HEK293 (cell line): ENCODE measurements around the gene CCNK.
A peak's percentile ranks its signal among the peaks of the same experiment; 100 is the strongest.

ENCODE experiments used
- AEBP2 ChIP-seq: fragments of 450-650 bp; formaldehyde crosslinking; IDR thresholded peaks from 2 replicates; pipeline ENCODE4 v1.5.1; 2016; ENCODE audit warnings: missing biosample characterization, missing genetic modification characterization, borderline replicate concordance
- CTCF ChIP-seq: fragments of 450-650 bp; formaldehyde crosslinking; IDR thresholded peaks from 2 replicates; pipeline ENCODE4 v1.5.1; 2016; ENCODE audit warnings: missing biosample characterization, missing genetic modification characterization
- KLF10 ChIP-seq: fragments of 450-650 bp; IDR thresholded peaks from 2 replicates; pipeline ENCODE4 v1.5.1; 2018; ENCODE audit warnings: missing biosample characterization, mild to moderate bottlenecking, missing genetic modification characterization
- MEIS1 ChIP-seq: sonication (generic); formaldehyde crosslinking; IDR thresholded peaks from 2 replicates; pipeline ENCODE4 v1.8.1; 2022; ENCODE audit warnings: missing genetic modification reagents, mild to moderate bottlenecking, borderline replicate concordance
- OVOL3 ChIP-seq: fragments of 450-650 bp; formaldehyde crosslinking; IDR thresholded peaks from 2 replicates; pipeline ENCODE4 v1.5.1; 2016; ENCODE audit warnings: missing biosample characterization, missing genetic modification characterization
- RBAK ChIP-seq: fragments of 450-650 bp; formaldehyde crosslinking; IDR thresholded peaks from 2 replicates; pipeline ENCODE4 v1.5.1; 2016; ENCODE audit warnings: missing biosample characterization, missing genetic modification characterization
- ZBTB21 ChIP-seq: fragments of 450-650 bp; formaldehyde crosslinking; IDR thresholded peaks from 2 replicates; pipeline ENCODE4 v1.5.1; 2017; ENCODE audit warnings: missing biosample characterization, missing genetic modification characterization
- ZNF133 ChIP-seq: fragments of 450-650 bp; formaldehyde crosslinking; IDR thresholded peaks from 2 replicates; pipeline ENCODE4 v1.5.1; 2016; ENCODE audit warnings: missing biosample characterization, missing genetic modification characterization
- ZNF148 ChIP-seq: fragments of 450-650 bp; formaldehyde crosslinking; IDR thresholded peaks from 2 replicates; pipeline ENCODE4 v1.5.0; 2017; ENCODE audit warnings: missing biosample characterization, missing genetic modification characterization, borderline replicate concordance
- ZNF174 ChIP-seq: fragments of 450-650 bp; formaldehyde crosslinking; IDR thresholded peaks from 2 replicates; pipeline ENCODE4 v1.5.0; 2017; ENCODE audit warnings: missing biosample characterization, mild to moderate bottlenecking, missing genetic modification characterization
- ZNF202 ChIP-seq: fragments of 450-650 bp; formaldehyde crosslinking; IDR thresholded peaks from 2 replicates; pipeline ENCODE4 v1.5.1; 2016; ENCODE audit warnings: missing biosample characterization, missing genetic modification characterization, borderline replicate concordance
- ZNF23 ChIP-seq: fragments of 450-650 bp; formaldehyde crosslinking; IDR thresholded peaks from 2 replicates; pipeline ENCODE4 v1.5.1; 2016; ENCODE audit warnings: missing biosample characterization, missing genetic modification characterization, borderline replicate concordance
- ZNF366 ChIP-seq: fragments of 450-650 bp; formaldehyde crosslinking; conservative IDR thresholded peaks from 2 replicates; pipeline ENCODE4 v1.5.1; 2016; ENCODE audit warnings: missing biosample characterization, missing genetic modification characterization
- ZNF391 ChIP-seq: fragments of 450-650 bp; formaldehyde crosslinking; IDR thresholded peaks from 2 replicates; pipeline ENCODE4 v1.5.1; 2016; ENCODE audit warnings: low read depth, missing biosample characterization, missing genetic modification characterization, borderline replicate concordance
- ZNF398 ChIP-seq: fragments of 450-650 bp; formaldehyde crosslinking; IDR thresholded peaks from 2 replicates; pipeline ENCODE4 v1.5.1; 2017; ENCODE audit warnings: missing biosample characterization, missing genetic modification characterization
- ZNF404 ChIP-seq: fragments of 450-650 bp; formaldehyde crosslinking; IDR thresholded peaks from 2 replicates; pipeline ENCODE4 v1.5.1; 2017; ENCODE audit warnings: missing biosample characterization, missing genetic modification characterization
- ZNF560 ChIP-seq: fragments of 450-650 bp; formaldehyde crosslinking; IDR thresholded peaks from 2 replicates; pipeline ENCODE4 v1.5.1; 2017; ENCODE audit warnings: missing biosample characterization, missing genetic modification characterization, borderline replicate concordance
- ZNF600 ChIP-seq: fragments of 450-650 bp; formaldehyde crosslinking; IDR thresholded peaks from 2 replicates; pipeline ENCODE4 v1.5.1; 2016; ENCODE audit warnings: missing biosample characterization, missing genetic modification characterization
- ZNF621 ChIP-seq: fragments of 450-650 bp; formaldehyde crosslinking; IDR thresholded peaks from 2 replicates; pipeline ENCODE4 v1.5.1; 2017; ENCODE audit warnings: missing biosample characterization, missing genetic modification characterization
- ZNF677 ChIP-seq: fragments of 450-650 bp; IDR thresholded peaks from 2 replicates; pipeline ENCODE4 v1.5.0; 2018; ENCODE audit warnings: missing biosample characterization, mild to moderate bottlenecking, missing genetic modification characterization, moderate library complexity
- ZNF768 ChIP-seq: fragments of 450-650 bp; formaldehyde crosslinking; IDR thresholded peaks from 2 replicates; pipeline ENCODE4 v1.5.1; 2018; ENCODE audit warnings: missing biosample characterization, mild to moderate bottlenecking, missing genetic modification characterization
- ZXDB ChIP-seq: fragments of 450-650 bp; formaldehyde crosslinking; IDR thresholded peaks from 2 replicates; pipeline ENCODE4 v1.5.1; 2016; ENCODE audit warnings: missing biosample characterization, missing genetic modification characterization
- TF ChIP-seq, protein P1 (sequence below): fragments of 450-650 bp; formaldehyde crosslinking; IDR thresholded peaks from 2 replicates; pipeline ENCODE4 v1.5.1; 2016; ENCODE audit warnings: missing biosample characterization, missing genetic modification characterization
- TF ChIP-seq, protein P2 (sequence below): sonication (generic); formaldehyde crosslinking; IDR thresholded peaks from 2 replicates; pipeline ENCODE4 v1.8.1; 2022; ENCODE audit warnings: mild to moderate bottlenecking, moderate library complexity, missing genetic modification reagents

The CCNK gene

DNA sequence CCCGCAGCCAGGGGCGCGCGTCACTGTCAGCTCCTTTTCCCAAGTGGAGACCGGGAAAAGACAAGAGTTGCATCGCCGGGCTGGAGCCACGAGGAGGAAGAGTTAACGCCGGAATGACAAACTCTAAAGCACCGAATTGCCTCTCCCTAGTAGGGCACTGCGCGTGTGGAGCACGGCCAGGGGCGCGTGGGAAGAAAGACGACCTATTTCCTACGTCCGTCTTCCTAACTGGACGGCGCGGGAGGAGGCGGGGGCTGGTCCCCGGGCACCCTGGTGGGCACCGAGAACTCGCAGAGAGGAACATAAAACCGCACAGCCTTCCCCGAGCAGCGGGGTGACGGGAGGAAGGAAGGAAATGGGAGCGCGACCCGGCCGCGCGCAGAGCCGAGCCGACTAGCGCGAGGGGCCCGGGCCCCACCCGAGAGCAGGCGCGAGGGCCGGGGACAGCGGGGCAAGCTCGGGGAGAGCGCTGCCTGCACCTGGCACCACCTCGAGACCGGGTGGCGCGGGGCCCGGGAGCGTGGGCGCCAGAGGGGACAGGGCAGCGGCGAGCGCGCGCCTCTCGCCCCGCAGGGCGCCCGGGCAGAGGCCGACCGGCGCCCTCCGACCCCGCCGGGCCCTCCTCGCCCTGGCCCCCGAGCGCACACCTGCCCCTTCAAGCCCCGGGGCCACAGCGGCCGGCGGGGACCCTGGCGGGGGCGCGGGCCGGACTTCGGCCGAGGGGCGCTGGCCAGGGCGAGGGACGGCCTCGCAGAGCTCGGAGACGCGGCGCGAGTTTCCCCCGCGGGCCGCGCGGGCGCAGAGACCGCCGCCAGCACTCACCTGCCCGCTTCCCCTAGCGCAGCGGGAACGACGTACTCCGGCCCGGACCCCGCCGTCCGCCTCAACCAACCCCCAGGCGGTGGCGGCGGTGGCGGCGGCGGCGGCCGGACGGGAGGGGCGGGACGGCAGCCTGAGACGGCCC lies 1.0 kb upstream of the CCNK start, which contains the start of gene SETD3 (continued):
- TF ChIP-seq ZNF677 (no peak), ZNF404 (no peak), ZNF366 (tag by site-specific recombination) (0 out of 2 replicates have a peak, but pooled peaks have one; percentile 23), ZNF560 (tag by site-specific recombination) (no peak), CTCF (peak; percentile 38; the same call in 1 of the 2 replicates), ZNF148 (no peak), ZNF398 (tag by site-specific recombination) (no peak), ZNF174 (no peak), ZNF23 (tag by site-specific recombination) (no peak), ZNF133 (tag by site-specific recombination) (no peak), ZNF391 (tag by site-specific recombination) (no peak), AEBP2 (tag by site-specific recombination) (no peak), MEIS1 (CRISPR knock-in tag) (no peak), RBAK (tag by site-specific recombination) (no peak), ZNF600 (tag by site-specific recombination) (peak; percentile 67), ZBTB21 (tag by site-specific recombination) (no peak), ZXDB (tag by site-specific recombination) (peak; percentile 68), ZNF621 (tag by site-specific recombination) (no peak), ZNF768 (no peak), KLF10 (no peak), ZNF202 (no peak), OVOL3 (tag by site-specific recombination) (no peak)
- TF ChIP-seq, protein P1, sequence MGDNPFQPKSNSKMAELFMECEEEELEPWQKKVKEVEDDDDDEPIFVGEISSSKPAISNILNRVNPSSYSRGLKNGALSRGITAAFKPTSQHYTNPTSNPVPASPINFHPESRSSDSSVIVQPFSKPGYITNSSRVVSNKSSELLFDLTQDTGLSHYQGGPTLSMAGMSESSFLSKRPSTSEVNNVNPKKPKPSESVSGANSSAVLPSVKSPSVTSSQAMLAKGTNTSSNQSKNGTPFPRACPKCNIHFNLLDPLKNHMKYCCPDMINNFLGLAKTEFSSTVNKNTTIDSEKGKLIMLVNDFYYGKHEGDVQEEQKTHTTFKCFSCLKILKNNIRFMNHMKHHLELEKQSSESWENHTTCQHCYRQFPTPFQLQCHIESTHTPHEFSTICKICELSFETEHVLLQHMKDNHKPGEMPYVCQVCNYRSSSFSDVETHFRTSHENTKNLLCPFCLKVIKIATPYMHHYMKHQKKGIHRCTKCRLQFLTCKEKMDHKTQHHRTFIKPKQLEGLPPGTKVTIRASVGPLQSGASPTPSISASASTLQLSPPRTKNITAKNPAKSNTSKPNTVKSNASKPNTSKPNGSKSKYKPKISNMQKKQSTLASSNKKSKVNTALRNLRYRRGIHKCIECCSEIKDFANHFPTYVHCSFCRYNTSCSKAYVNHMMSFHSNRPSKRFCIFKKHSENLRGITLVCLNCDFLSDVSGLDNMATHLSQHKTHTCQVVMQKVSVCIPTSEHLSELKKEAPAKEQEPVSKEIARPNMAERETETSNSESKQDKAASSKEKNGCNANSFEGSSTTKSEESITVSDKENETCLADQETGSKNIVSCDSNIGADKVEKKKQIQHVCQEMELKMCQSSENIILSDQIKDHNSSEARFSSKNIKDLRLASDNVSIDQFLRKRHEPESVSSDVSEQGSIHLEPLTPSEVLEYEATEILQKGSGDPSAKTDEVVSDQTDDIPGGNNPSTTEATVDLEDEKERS (tag by site-specific recombination) = no peak
- TF ChIP-seq, protein P2, sequence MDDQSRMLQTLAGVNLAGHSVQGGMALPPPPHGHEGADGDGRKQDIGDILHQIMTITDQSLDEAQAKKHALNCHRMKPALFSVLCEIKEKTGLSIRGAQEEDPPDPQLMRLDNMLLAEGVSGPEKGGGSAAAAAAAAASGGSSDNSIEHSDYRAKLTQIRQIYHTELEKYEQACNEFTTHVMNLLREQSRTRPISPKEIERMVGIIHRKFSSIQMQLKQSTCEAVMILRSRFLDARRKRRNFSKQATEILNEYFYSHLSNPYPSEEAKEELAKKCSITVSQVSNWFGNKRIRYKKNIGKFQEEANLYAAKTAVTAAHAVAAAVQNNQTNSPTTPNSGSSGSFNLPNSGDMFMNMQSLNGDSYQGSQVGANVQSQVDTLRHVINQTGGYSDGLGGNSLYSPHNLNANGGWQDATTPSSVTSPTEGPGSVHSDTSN (CRISPR knock-in tag) = no peak
